ENCODE data around the gene HLA-C.
A peak's percentile ranks its signal among the peaks of the same experiment; 100 is the strongest.
"Not testable (repeated sequence)": the region's sequence is repeated elsewhere in the genome, so short reads cannot be mapped to it uniquely, and the experiment has no call there.

The HLA-C gene

DNA sequence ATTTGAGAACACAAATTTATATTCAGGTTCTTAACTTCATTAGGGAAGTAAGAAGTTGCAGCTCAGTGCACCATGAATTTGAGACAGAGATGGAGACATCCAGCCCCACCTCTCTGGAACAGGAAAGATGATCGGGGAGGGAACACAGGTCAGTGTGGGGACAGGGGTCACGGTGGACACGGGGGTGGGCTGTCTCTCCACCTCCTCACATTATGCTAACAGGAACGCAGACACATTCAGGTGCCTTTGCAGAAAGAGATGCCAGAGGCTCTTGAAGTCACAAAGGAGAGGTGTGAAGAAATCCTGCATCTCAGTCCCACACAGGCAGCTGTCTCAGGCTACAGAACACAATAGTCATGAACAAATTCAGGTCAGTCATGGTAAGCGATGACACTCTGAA lies 3.1 kb downstream of the HLA-C start:
- no peak for DNase-seq

- DNase-seq = no peak
Observed at GRCh38 chr6:31268369-31268765, 3.5 kb downstream of the HLA-C start.

DNA sequence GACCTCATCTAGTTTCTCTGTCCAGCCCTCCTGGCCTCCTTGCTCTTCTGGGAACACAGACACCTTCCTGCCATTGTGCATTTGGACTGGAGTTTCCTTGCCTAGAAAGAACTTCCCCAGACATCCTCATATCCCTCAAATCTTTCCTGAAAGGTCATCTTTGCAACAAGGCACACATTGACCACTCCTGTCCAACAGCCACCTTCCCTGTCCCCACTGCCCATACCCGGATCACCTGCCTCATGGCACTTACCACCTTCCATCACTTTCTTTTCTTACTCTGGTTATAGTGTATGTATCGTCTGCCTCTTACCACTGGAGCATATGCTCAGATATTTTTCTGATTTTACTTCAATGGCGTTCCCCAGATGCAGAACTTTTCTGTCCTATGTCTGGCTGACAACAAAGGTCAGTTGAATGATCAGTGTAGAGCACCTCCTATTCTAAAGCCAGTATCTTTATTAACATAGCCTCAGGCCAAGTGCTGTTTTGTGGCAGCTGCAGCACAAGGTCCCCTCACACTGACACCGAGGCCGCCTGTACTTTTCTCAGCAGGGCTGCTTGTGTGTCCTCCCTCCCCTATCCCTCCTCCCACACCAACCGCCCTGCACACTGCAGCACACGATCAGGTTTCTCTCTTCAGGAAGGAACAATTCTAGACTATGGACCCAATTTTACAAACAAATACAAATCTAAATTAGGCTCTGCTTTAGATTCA lies 4.1 kb downstream of the HLA-C start:
- no peak for DNase-seq

DNA sequence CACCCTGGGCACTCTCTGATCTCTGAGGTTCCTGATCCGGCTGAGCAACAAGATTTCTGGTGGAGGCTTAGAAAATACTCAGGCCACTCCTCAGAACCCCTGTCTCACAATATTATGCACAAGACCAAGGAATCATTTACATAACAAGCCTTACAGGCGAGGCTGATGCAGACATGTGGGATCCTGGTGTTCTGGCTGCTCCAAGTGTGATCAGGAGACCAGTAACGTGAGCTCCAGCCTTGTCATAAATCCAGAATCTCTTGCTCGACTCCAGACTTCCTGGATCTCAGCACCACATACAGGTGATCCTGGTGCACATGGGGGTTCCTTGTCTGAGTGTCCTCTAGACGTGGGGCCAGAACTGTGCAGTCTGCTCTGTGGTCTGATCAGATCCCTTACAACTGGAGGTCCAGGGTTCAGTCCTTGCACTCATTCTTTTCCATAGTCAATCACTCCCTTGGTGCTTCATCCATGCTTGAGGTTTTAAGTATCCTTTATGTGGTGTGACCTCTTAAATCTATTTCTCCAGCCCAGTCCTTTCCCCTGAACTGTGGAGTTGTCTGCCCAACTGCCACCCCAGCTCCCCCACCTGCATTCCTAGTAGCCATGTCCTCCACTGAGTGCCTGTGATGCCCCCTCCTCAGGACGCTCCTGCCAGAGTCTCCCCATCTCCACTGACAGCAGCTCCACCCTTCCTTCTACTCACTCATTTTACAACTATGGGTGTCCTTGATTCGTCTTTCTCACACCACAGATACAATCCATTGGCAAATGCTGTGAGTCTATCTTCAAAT lies 5.1 kb downstream of the HLA-C start:
- DNase-seq = no peak

GRCh38 chr6:31265926-31266325 lies 6.0 kb downstream of the HLA-C start:
- no peak for DNase-seq

DNA sequence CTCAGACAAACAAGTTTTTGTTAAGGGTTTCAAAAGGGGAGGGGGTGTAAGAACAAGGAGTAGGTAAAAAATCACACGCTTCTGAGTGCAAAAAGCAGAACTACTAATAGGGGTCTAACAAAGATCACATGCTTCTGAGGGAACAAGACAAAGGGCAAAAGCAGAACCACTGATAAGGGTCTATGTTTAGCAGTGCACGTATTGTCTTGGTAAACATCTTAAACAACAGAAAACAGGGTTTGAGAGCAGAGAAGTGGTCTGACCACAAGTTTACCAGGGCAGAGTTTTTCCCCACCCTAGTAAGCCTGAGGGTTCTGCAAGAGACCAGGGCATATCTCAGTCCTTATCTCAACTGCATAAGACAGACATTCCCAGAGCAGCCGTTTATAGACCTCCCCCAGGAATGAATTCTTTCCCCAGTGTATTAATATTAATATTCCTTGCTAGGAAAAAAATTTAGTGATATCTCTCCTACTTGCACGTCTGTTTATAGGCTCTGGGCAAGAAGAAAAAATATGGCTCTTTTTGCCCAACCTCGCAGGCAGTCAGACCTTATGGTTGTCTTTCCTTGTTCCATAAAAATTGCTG lies 8.5 kb downstream of the HLA-C start:
- not testable (repeated sequence) for DNase-seq

- not testable (repeated sequence) for DNase-seq
Observed at GRCh38 chr6:31259995-31260394, 11.9 kb downstream of the HLA-C start.

DNA sequence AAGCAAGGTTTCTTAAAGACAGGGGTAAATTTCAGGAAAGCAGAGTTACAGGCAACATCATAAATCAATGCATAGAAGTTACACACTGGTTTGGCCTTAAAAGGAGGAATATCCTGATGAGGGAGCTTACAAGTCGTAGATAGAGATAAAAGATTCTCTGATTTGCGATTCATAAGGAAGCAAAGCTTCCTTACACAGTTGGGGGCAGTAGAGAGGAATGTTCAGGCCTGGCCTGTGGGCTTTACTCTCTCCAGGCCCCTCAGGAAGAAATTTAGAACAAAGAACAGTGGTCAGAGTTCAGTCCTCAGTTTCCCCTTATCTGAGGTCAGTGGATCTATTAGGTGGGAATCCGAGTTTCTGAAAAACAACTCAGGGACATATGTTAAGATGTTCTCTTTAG lies 19.3 kb downstream of the HLA-C start:
- DNase-seq = no peak

- no peak for DNase-seq
Observed at GRCh38 chr6:31251261-31251660, 20.6 kb downstream of the HLA-C start.

GRCh38 chr6:31249184-31249583 lies 22.7 kb downstream of the HLA-C start:
- DNase-seq = no peak

- no peak for DNase-seq
Observed at GRCh38 chr6:31247813-31248212, 24.1 kb downstream of the HLA-C start.

DNA sequence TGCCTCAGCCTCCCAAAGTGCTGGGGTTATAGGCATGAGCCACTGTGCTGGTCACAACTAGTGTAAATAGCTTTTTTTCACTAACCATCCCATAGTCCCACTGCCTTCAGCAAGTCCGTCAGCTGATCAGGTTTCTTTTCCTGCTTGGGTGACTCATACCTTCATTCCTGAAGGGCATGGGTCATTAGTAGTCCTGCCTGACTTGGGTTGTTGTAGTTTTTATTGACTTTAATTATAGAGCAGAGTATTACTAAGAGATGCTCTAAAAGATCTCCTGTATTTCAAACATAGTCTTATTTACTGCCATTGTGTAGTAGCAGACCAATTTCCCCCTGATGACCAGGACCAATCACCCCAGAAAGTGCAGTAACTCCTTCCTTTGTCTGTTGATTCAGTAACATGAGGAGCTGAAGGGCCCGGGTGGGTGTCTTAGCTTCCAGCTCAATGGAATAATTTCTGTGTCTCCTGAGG lies 25.8 kb downstream of the HLA-C start:
- DNase-seq = peak; percentile 63

GRCh38 chr6:31243508-31243907 lies 28.4 kb downstream of the HLA-C start:
- DNase-seq = peak; percentile 18

- no peak for DNase-seq
Observed at GRCh38 chr6:31239854-31240253, 32.0 kb downstream of the HLA-C start.

DNA sequence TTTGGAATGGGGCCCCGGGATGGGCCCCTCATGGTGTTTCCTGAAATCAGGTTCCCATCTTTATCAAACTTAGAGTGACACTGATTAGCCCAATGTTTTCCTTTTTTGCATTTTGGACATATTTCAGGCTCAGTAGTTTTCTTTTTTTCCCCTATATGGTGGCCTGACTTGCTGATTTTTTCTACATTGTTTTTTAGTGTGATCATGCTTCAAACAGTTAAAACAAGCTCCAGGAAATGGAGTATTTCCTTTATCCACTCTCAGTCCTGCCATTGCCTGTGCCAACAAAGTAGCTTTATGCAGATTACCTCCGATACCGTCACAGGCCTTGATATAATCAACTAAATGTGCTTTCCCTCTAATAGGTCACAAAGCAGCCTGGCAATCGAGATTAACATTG lies 37.8 kb downstream of the HLA-C start:
- DNase-seq = not testable (repeated sequence)

GRCh38 chr6:31228476-31228875 lies 43.4 kb downstream of the HLA-C start:
- DNase-seq = no peak

GRCh38 chr6:31227143-31227542 lies 44.7 kb downstream of the HLA-C start:
- DNase-seq = no peak

- DNase-seq = no peak
Observed at GRCh38 chr6:31225735-31226134, 46.2 kb downstream of the HLA-C start.

DNA sequence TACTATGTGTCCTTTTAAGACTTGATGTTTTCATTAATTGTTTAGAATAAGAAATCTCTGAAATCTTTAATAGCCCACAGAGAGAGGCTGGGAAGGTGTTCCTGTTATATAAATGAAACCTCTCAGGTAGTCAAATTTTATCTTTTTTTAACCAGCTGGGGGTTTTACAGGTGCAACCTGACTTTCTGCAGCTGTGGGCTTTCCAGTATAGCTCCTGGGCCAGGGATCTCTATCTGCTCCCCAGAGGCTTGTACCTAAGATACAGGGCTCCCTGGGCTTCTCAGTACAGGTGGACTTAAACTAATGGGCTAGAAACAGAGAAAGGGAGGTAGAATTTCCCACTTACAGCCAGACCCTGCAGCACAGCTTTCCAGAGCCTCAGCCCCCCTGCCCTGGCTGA lies 49.4 kb downstream of the HLA-C start:
- no peak for DNase-seq
